GM21529 (cell line): Measurements from ENCODE around the gene MACROD2.

ENCODE experiments used
- ATAC-seq: cut with Tn5 transposase; IDR thresholded peaks from one replicate; pipeline ENCODE4 v1.9.1; 2021; ENCODE audit not compliant: unreplicated experiment

The MACROD2 gene

DNA sequence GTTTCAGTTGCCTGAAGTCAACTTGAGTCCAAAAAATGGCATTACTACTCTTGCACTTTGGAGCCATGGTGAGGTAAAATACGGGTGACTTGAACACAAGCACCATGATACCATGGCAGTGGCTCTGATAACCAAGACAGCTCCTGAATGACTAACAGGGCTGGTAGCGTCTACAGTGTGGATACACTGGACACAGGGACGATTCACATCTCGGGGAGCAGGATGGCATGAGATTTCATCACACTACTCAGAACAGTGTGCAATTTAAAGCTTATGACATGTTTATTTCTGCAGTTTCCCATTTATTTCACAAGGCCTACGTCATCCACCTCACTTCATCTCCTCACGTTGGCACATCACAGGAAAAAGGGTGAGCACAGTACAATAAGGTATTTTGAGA, 1627.1 kb downstream of the MACROD2 start:
- ATAC-seq = no peak

- ATAC-seq = no peak
Measured at GRCh38 chr20:15623215-15623614, 1627.9 kb downstream of the MACROD2 start.

- no peak for ATAC-seq
Measured at GRCh38 chr20:15625981-15626380, 1630.7 kb downstream of the MACROD2 start.

DNA sequence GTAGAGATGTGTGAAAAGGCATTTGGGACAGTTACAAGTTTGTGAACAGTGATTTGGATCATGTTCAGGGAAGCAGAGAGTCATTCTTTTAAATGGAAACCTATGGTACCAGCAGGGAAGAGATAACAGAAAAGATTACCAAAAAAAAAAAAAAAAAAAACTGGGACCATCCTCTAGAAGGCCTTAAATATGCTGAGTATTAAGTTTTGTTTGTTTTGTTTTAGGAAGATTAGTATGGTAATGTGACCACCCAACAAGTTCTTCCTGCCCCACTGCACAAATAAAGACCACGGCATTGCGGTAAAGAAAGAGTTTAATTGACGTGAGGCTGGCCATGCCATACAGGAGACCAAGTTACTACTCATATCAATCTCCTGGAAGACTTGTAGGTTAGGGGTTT, 1631.8 kb downstream of the MACROD2 start:
- ATAC-seq = no peak

GRCh38 chr20:15627501-15627903, 1632.2 kb downstream of the MACROD2 start:
- ATAC-seq = no peak

GRCh38 chr20:15628851-15629353, 1633.6 kb downstream of the MACROD2 start:
- ATAC-seq = no peak

GRCh38 chr20:15630360-15630759, 1635.0 kb downstream of the MACROD2 start:
- no peak for ATAC-seq

DNA sequence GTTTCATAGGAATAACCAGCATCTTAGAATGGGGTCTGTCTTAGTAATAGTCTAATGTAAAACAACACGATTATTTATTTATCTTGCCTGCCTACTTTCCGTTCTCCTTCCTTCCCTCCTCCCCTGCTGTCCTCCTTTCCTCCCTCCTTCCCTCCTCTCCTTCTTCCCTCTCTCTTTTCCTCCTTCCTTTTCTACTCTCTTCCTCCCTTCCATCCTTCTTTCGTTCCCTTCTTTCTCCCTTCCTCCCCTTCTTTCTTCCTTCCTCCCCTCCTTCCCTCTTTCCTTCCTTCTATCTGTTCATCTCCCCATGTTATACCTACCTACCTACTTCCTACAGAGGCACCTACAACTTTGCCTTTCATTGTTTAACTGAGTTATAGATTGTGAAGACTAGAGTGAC, 1637.4 kb downstream of the MACROD2 start:
- no peak for ATAC-seq

- ATAC-seq = no peak
Measured at GRCh38 chr20:15634102-15634501, 1638.8 kb downstream of the MACROD2 start.

GRCh38 chr20:15637546-15637945, 1642.2 kb downstream of the MACROD2 start:
- no peak for ATAC-seq

DNA sequence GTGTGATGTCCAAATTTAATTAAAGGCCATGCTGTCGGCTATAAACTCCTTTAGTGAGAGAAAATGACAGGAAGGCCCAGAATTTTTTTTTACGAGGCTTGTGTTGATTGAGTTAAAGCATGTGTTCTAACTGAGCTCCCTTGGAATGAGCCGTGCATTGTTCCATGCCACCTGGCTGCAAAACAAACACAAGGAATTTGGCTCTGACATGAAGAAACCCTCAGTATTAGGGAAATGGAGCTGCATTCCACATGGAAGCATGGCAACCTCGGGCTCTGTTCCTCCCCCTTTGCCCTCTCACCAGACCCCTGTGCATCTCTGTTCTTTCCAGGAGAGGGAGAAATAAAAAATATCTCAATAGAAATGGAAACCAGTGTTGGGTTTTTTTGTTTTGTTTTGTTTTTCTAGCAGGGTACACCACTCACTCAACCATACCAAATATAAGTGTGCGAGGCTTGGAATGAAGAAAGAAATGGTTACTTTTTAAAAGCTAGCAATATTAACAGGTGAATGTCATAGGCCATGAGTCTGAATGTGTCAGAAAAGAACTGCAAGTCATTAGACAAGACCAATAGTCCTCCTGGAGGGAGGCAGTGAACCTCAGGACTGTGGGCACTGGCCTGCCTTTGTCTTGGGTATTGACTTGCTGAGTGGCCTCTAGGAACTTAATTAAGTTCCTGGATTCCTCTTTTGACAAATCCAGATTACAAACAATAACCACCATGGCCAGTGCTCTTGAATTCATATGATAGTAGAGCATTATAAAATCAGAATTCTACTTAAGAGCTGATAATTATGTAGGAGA, 1642.8 kb downstream of the MACROD2 start:
- no peak for ATAC-seq

DNA sequence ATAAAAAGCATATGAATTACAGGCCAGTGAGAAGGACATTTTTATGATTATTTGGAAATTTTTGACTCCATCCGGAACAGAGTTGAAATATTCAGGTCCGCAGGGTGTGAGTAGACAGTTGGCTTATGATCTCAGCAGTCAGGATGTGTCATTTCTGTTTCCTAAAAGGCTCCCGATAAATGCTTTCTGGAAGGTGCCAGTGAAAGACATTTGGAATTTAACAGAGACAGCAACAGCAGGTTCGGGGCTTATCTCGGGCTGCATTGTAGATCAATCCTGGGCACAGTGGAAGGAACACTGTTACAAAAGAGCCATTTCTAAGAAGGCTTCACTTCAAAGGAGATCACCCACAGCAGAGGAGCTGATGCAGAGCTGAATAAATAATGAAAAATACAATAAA, 1643.5 kb downstream of the MACROD2 start:
- ATAC-seq = no peak

- no peak for ATAC-seq
Measured at GRCh38 chr20:15639839-15640238, 1644.5 kb downstream of the MACROD2 start.

DNA sequence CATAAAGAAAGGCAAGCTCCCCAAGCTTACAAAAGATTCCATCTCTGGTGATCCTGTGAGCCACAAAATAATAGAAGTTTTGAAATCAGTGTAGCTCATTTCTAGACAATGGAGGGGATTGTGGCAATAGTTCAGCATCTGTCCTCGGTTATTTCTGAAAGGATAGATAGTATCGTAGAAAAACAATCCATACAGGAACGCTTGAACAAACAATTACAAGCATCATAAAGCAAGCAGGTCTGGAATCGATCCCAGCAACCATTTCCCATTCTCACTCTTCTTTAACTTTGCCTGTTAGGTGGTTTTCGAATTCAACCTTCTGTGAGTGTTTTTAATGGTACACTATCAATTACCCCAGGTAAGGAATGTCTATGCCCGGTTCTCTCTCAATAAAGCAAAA, 1646.8 kb downstream of the MACROD2 start:
- no peak for ATAC-seq

- no peak for ATAC-seq
Measured at GRCh38 chr20:15642676-15643075, 1647.4 kb downstream of the MACROD2 start.

- no peak for ATAC-seq
Measured at GRCh38 chr20:15643713-15644112, 1648.4 kb downstream of the MACROD2 start.

DNA sequence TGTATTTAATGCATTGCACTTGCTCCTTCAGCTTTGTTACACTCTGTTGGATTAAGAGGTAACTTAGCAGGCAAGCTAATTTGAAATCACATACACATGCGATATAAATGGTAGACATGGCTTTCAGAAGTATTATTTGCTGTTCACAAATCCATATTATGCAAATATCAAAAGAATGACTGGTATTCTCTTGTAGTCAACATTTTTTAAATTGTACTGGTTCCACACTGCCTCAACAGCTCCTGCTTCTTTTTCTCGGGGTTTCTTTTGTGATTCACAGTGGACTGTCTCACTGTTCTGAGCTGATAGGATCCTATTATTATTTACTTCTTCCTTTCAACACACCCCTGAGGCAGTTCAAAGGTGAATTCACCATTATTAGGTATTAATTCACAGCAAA, 1650.5 kb downstream of the MACROD2 start:
- ATAC-seq = no peak

DNA sequence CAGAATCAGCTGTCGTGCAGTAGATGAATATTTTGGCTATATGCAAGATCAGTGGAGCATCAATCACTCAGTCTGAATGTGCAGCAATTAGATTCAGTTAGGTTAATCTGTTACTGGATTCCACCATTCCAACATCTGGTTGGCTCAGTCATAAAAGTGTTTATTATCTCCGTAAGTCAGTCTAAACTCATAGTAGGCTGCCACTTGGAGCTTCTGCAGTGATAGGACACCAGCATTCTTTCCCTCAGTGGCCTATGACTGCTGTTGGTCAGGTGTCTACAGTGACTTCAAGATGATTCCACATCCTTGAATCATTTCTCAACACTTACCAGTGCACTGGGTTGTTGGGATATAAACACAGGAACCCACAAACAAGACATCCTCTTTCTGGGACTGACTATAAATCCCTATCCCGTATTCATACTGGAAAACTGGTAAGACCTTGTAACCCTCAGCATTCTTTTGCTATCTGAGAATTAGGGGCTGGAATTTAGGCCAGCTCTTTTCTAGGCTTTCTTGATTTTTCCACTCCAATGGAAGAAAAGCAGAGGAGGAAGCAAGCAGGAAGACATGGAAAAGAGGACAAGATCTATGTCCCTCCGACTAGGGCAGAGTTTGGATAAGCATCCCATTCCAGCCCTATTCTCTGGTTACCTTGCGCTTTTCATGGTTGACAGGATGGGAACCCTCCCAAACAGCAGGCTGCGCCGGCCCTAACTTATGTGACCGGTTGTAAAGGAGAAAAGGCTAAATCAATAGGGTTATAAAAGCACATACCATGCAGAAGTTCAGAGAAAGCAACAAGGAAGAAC, 1658.3 kb downstream of the MACROD2 start:
- no peak for ATAC-seq

DNA sequence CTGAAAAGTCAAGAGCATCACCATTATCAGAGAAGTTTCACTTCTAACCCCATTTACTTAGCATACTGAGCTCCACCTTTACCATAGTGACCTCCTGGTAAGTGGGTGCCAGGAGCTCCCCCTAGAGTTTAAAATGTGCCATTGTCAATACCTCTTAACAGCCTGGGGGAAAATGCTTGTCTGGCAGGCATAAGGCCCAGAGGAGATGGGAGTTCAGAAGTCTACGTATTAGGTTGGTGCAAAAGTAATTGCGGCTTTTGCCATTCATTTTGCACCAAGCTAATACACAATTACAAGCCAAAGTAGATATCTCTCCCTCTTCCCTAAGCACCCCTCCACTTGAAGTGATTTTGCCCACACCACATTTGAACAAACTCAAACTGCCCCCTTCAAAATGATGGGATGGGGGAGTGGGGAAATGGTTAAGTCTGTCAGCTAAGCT, 1658.9 kb downstream of the MACROD2 start:
- peak; percentile 100 for ATAC-seq

GRCh38 chr20:15655295-15655874, 1660.1 kb downstream of the MACROD2 start:
- no peak for ATAC-seq

DNA sequence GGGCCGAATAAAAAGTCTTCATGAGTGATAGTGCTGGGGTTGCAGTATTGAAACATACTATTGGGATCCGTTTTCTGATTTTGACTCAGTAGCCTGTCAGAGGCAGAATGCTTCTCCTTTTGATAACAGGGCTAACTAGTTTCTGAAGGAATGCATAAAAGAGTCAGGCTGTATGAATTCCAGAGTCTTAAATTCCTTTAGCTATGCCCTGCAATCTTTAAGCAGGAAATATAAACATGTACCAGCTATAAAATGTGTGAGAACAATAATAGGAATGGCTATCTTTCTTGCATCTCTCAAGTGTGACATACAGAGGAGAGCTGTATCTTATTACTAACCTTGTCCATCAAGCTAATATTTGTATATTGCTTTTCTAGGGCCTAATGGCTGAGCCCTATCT, 1660.8 kb downstream of the MACROD2 start:
- ATAC-seq = no peak

DNA sequence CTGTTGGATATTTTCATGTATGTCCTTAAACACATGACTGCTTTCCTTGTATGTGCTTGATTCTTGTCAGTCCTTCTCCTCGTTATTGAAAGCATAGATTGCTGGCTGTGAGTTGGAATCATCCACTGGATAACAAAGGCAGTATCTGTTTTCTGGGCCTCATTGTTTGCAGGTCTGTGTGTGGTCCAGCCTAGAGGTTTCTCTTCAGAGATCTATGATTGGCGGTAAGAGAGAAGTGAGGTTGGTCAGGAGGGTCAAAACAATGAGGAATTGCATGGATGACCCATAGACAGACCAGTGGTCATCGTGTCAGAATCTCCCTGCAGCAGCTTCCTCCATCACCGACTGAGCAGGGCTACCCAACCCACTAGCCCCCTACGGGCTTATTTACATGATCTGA, 1663.0 kb downstream of the MACROD2 start:
- no peak for ATAC-seq
